Measurements from ENCODE around the gene HSD17B11.

- no peak for TF ChIP-seq CTCF (conservative IDR thresholded peaks at IDR 0.05 in 1 of 2, IDR thresholded peaks at IDR 0.05 in 1 of 2; ENCODE audit: extremely low read depth in 1 of 2, insufficient read depth in 1 of 2, low read depth in 1 of 2, low read length in 2 of 2)
- TF ChIP-seq EZH2 (IDR thresholded peaks at IDR 0.05; ENCODE audit: borderline replicate concordance, low read length), result no peak
These were observed 20.9 kb downstream of the HSD17B11 start for GRCh38 chr4:87370068-87370467.
